Rectal smooth muscle tissue (tissue), 1 donor: ENCODE data around the gene CERS6.

Experiments
- H3K27ac ChIP-seq: one replicate; pipeline ENCODE4 v1.7.0; 2013; ENCODE audit warnings: low read depth, low read length, inconsistent platforms
- H3K27me3 ChIP-seq: one replicate; pipeline ENCODE4 v1.7.0; 2013; ENCODE audit warnings: low read length; ENCODE audit not compliant: control insufficient read depth, insufficient read depth
- H3K36me3 ChIP-seq: one replicate; pipeline ENCODE4 v1.7.0; 2013; ENCODE audit warnings: low read length; ENCODE audit not compliant: control insufficient read depth, insufficient read depth
- H3K4me1 ChIP-seq: one replicate; pipeline ENCODE4 v1.7.0; 2013; ENCODE audit warnings: low read length; ENCODE audit not compliant: control insufficient read depth, insufficient read depth
- H3K4me3 ChIP-seq: one replicate; pipeline ENCODE4 v1.7.0; 2013; ENCODE audit warnings: low read length
- H3K9ac ChIP-seq: one replicate; pipeline ENCODE4 v1.7.0; 2013; ENCODE audit warnings: low read length

CERS6 gene

GRCh38 chr2:168692132-168692744 lies 236.2 kb downstream of the CERS6 start:
- H3K4me3 ChIP-seq = no peak overlapping the region
- no peaks in the 10 kb centered on the region for H3K36me3 ChIP-seq
- H3K4me1 ChIP-seq = no peaks in the 10 kb centered on the region
- no peak overlapping the region for H3K9ac ChIP-seq
- no peaks in the 10 kb centered on the region for H3K27me3 ChIP-seq
- no peak overlapping the region for H3K27ac ChIP-seq

- H3K9ac ChIP-seq = no peak overlapping the region
- H3K4me3 ChIP-seq = no peak overlapping the region
- H3K36me3 ChIP-seq = no peaks in the 10 kb centered on the region
- no peak overlapping the region for H3K27ac ChIP-seq
- H3K4me1 ChIP-seq = no peaks in the 10 kb centered on the region
- no peaks in the 10 kb centered on the region for H3K27me3 ChIP-seq
Measured at GRCh38 chr2:168694173-168694572, 238.1 kb downstream of the CERS6 start.

- no peak overlapping the region for H3K27ac ChIP-seq
Measured at GRCh38 chr2:168694866-168695265, 238.8 kb downstream of the CERS6 start.

GRCh38 chr2:168697668-168698121 lies 241.6 kb downstream of the CERS6 start:
- Histone ChIP-seq H3K36me3 (no peaks in the 10 kb centered on the region), H3K27me3 (no peaks in the 10 kb centered on the region), H3K9ac (no peak overlapping the region), H3K4me1 (peaks cover 7% of the 10 kb centered on the region), H3K27ac (no peak overlapping the region), H3K4me3 (no peak overlapping the region)

More at GRCh38 chr2:168694866-168695265, 238.8 kb downstream of the CERS6 start:
- peaks cover under 1% of the 10 kb centered on the region for H3K4me1 ChIP-seq
- no peaks in the 10 kb centered on the region for H3K27me3 ChIP-seq
- H3K9ac ChIP-seq = no peak overlapping the region
- H3K36me3 ChIP-seq = no peaks in the 10 kb centered on the region
- no peak overlapping the region for H3K4me3 ChIP-seq

- Histone ChIP-seq H3K9ac (no peak overlapping the region), H3K36me3 (no peaks in the 10 kb centered on the region), H3K4me1 (peaks cover 7% of the 10 kb centered on the region), H3K27me3 (no peaks in the 10 kb centered on the region), H3K27ac (no peak overlapping the region), H3K4me3 (no peak overlapping the region)
Measured at GRCh38 chr2:168698969-168699368, 242.9 kb downstream of the CERS6 start.

- Histone ChIP-seq H3K27ac (no peak overlapping the region), H3K9ac (no peak overlapping the region), H3K4me1 (peaks cover 7% of the 10 kb centered on the region), H3K27me3 (no peaks in the 10 kb centered on the region), H3K36me3 (no peaks in the 10 kb centered on the region), H3K4me3 (no peak overlapping the region)
Measured at GRCh38 chr2:168699844-168700417, 243.9 kb downstream of the CERS6 start.

- H3K27ac ChIP-seq = no peak overlapping the region
- H3K9ac ChIP-seq = no peak overlapping the region
- no peaks in the 10 kb centered on the region for H3K27me3 ChIP-seq
- H3K36me3 ChIP-seq = no peaks in the 10 kb centered on the region
- H3K4me1 ChIP-seq = peaks cover 7% of the 10 kb centered on the region
- no peak overlapping the region for H3K4me3 ChIP-seq
Measured at GRCh38 chr2:168700615-168701245, 244.7 kb downstream of the CERS6 start.

- no peak overlapping the region for H3K9ac ChIP-seq
- H3K27me3 ChIP-seq = no peaks in the 10 kb centered on the region
- H3K27ac ChIP-seq = no peak overlapping the region
- no peak overlapping the region for H3K4me3 ChIP-seq
- peaks cover 7% of the 10 kb centered on the region for H3K4me1 ChIP-seq
- H3K36me3 ChIP-seq = no peaks in the 10 kb centered on the region
Measured at GRCh38 chr2:168702579-168702978, 246.5 kb downstream of the CERS6 start.

GRCh38 chr2:168703926-168704325 lies 247.9 kb downstream of the CERS6 start:
- Histone ChIP-seq H3K4me3 (no peak overlapping the region), H3K36me3 (no peaks in the 10 kb centered on the region), H3K27ac (no peak overlapping the region), H3K4me1 (peaks cover 7% of the 10 kb centered on the region), H3K27me3 (no peaks in the 10 kb centered on the region), H3K9ac (no peak overlapping the region)

- H3K9ac ChIP-seq = no peak overlapping the region
- no peaks in the 10 kb centered on the region for H3K4me1 ChIP-seq
- no peak overlapping the region for H3K27ac ChIP-seq
- H3K36me3 ChIP-seq = no peaks in the 10 kb centered on the region
- no peak overlapping the region for H3K4me3 ChIP-seq
- H3K27me3 ChIP-seq = no peaks in the 10 kb centered on the region
Measured at GRCh38 chr2:168705534-168706470, 249.7 kb downstream of the CERS6 start.

GRCh38 chr2:168706806-168707205 lies 250.7 kb downstream of the CERS6 start:
- Histone ChIP-seq H3K9ac (no peak overlapping the region), H3K4me3 (no peak overlapping the region), H3K27me3 (no peaks in the 10 kb centered on the region), H3K36me3 (no peaks in the 10 kb centered on the region), H3K4me1 (no peaks in the 10 kb centered on the region), H3K27ac (no peak overlapping the region)

- no peaks in the 10 kb centered on the region for H3K27me3 ChIP-seq
- H3K36me3 ChIP-seq = no peaks in the 10 kb centered on the region
- no peak overlapping the region for H3K4me3 ChIP-seq
- no peak overlapping the region for H3K9ac ChIP-seq
- H3K27ac ChIP-seq = no peak overlapping the region
- H3K4me1 ChIP-seq = no peaks in the 10 kb centered on the region
Measured at GRCh38 chr2:168708080-168708479, 252.0 kb downstream of the CERS6 start.
